IPS DF 4.7 (cell line): ENCODE data around the gene MEGF8.

Experiments
- DNase-seq: peaks from one replicate; pipeline ENCODE4 v3.0.0-alpha.2; 2013; ENCODE audit warnings: low spot score; ENCODE audit errors: extremely low read depth

The MEGF8 gene

DNA sequence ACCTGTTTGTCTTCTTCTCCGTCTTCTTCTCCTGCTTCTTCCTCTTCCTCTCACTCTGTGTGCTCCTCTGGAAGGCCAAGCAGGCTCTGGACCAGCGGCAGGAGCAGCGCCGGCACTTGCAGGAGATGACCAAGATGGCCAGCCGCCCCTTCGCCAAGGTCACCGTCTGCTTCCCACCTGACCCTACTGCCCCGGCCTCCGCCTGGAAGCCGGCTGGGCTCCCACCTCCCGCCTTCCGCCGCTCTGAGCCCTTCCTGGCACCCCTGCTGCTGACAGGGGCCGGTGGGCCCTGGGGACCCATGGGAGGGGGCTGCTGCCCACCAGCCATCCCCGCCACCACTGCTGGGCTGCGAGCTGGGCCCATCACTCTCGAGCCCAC is 50.7 kb downstream of the MEGF8 start:
- no peak for DNase-seq

DNA sequence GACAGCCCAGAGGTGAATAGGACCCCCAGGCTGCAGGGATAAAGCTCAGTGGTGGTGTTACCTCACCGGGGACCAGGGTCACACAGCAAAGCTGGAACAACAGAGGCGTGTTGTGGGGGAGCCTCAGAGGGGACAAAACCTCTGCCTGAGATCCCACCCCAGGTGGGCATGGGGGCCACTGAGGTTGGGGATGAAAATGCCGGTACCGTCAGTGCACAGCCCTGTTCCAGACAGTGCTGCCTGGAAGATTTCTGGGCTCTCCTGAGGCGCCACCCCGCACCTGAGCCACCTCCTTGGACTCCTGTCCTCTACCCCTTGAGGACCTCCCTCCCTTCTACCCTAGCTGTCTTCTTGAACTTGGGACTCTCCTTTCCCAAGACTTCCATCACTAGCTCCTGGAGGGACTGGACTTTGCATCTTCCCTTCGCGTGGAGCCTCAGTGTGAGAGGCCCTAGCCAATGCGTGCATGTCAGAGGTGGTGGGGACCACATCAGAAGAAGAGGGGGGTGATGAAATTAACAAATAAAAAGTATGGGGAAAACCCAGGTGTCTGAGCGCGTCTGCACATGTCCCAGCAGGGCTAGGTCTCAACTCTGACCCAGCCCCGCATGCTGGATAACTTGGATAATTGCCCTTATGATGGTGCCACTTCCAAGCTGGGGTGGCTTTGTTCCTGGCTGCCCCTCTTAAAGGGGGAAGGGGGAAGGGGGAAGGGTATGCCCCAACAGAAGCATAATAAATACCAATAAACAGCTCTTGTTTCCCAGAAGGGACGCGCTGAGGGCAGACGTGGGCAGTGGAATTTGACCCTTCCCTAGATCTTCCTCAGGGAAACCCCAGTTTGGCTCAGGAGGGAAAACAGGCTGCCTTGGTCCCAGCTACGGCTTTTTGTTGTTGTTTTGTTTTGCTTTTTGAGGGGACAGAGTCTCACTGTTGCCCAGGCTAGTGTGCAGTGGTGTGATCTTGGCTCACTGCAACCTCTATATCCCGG is 53.1 kb downstream of the MEGF8 start:
- DNase-seq = no peak

DNA sequence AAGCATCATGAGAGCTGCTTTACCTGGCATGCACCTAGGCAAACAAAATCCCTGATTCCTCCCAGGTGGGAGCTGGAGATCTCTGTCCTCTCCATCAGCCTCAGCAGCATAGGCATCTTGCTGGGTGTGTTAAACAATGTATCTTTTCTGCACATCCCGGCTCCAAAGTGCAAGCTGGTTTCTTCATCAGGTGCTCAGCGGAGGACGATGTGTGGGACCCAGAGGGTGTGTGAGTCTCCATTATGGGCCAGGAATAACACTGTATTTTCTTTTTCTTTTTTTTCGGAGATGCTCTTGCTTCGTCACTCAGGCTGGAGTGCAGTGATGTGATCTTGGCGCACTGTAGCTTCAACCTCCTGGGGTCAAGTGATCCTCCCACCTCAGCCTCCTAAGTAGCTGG is 54.7 kb downstream of the MEGF8 start:
- no peak for DNase-seq

DNA sequence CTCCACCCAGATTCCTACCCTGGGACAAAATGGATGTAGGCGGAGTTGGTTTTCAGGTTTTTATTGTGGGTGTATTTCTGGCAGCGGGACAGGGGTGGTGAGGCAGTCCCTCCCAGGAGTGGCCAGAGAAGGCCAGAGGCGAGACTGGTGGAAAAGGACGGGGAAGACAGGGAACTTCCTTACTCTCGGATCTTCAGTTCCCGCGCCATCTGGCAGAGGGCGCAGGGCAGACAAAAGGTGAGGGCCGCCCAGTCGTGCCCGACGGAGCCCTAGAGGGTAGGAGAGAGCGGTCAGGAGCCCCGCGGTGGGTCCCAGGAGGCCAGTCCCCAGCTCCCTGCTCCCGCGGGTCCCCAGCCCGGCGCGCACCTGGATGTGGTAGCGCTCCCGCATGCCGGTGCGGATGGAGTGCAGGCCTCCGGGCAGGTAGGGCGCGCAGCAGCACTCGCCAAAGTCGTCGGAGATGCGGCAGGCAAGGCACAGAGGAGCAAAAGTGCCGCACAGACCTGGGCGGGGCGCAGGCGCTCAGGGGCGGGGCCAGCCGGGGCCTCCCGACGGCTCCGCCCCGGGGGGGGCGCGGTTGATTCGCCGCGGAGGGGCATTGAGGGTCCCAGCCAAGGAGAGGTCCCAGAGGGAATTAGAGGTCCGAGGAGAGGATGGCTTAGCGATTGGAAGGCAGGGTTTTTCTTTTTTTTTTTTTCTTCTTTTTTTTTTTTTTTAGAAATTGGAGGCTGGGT is 61.7 kb downstream of the MEGF8 start:
- DNase-seq = no peak

DNA sequence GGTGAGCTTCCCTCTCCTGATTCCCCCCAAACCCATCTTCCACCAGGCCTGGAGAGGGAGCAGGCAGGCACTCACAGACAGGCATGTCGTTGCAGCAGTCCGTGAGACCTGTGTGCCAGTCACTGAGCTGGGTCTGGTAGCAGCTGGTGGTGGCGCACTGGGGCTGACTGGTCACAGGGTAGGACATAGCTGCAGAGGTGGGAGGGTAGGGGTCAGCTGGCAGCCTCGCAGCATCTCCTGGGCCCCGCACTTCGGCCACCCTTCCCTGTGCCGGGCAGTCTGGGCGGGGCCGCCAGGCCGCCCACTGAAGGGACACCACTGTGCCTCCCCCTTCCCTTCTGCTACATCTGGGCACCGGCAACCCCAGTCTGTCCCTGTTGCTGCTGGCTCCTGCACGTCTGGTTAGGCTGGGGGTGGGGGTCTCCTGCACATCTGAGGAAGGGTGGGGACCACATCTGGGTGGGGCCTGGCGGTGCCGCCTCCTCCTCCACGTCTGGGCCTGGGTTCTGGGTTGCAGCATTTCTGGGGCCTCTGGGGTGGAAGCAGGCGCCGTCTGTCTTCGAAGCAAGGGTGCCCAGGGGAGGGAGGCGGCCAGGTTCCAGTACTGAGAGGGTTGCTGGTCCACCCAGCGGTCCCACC is 63.5 kb downstream of the MEGF8 start:
- no peak for DNase-seq

DNA sequence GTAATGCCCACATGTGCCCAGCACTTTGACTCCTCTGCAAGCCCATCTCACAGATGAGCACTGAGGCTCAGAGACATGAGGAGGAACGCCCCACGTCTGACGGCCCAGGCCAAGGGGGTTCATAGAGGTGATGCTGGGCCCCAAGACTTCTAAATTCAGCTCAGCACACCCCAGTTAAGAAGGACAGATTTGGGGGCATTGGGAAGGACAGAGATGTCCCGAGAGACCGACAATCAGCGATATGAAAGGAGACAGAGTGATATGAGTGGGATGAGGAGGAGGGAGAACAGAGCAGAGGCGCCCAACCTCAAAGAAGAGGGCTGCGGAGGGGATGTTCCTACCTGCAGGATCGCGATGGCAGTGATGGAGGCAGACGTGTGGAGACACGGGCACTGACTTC is 64.5 kb downstream of the MEGF8 start, which contains the start of gene CNFN:
Gene CNFN (minus strand): TSS at position 399 of the 400 bp plus-strand sequence. CDS start 1,260 bp downstream, outside the sequence.
- DNase-seq = no peak

DNA sequence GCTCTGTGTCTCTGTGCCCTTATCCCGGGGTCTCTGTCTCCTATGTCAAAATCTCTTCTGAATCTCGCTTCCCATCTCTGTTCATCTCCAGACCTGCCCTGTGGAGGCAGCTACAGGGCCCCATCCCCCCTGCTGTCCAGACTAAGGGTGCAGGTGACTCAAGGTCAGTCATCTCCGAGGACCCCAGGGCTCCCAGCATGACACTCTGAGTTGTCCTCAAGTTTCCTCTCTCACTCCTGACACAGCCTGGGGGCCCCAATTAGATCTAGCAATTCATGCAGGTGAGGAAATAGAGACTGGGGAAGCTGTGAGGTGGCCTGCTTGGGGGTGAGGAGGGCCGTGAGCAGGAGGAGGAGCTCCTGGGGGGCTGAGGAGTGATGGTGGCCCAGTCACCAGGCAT is 66.7 kb downstream of the MEGF8 start:
- no peak for DNase-seq

DNA sequence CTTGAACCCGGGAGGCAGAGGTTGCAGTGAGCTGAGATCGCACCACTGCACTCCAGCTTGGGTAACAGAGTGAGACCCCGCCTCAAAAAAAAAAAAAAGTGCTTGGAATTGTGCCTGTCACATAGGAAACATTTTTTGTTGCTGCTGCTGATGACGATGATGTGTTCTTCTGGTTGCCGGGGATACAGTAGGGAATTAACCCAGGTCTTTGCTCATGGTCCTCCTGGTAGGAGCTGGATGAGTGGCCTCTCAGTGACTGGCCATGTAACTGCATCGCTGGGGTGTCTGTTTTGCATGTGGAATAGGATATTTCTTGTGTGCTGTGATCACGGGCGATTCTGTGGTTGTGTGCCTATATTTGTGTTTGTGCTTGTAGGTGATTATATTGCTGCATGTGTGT is 69.3 kb downstream of the MEGF8 start:
- DNase-seq = no peak

DNA sequence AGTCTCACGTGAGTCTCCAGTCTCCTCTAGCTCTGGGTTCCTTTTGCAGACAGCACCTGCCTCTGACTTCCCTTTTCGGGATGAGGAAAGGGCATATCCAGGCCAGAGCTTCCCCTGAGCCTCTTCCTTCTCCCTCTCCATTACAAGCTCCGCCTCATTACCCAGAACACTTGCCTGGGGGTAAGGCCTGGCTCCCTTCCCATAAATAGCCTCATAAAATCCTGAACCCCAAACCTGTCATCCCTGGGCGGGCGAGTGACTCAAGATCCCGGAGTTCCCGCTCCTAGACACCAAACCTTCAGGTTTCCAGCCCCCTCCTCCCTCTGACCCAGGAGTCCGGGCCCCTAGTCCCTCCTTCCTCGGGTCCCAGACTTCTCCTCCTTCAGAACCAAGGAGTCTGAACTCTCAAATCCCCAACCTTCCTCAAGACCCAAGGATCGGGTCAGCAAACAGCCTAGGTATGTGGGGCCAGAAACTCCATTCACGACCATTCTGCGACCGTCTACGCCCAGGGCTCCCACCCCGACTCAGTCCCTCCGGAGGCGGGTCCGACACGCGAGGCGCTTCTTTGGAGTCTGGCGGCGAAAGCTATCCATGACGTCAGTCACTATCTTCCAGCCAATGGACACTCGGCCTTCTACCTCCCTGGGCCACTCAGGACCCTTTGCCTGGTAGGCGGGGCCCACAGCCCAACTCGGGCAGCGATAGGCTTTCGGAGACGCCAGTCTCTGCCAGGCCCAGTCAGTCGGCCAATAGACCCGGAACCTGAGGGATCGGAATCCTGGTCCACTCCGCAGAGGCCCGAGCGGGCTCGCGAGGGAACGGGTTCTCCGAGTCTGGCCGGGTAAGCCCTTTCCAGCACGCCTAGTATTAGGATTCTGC is 71.2 kb downstream of the MEGF8 start:
- DNase-seq = peak; percentile 98

DNA sequence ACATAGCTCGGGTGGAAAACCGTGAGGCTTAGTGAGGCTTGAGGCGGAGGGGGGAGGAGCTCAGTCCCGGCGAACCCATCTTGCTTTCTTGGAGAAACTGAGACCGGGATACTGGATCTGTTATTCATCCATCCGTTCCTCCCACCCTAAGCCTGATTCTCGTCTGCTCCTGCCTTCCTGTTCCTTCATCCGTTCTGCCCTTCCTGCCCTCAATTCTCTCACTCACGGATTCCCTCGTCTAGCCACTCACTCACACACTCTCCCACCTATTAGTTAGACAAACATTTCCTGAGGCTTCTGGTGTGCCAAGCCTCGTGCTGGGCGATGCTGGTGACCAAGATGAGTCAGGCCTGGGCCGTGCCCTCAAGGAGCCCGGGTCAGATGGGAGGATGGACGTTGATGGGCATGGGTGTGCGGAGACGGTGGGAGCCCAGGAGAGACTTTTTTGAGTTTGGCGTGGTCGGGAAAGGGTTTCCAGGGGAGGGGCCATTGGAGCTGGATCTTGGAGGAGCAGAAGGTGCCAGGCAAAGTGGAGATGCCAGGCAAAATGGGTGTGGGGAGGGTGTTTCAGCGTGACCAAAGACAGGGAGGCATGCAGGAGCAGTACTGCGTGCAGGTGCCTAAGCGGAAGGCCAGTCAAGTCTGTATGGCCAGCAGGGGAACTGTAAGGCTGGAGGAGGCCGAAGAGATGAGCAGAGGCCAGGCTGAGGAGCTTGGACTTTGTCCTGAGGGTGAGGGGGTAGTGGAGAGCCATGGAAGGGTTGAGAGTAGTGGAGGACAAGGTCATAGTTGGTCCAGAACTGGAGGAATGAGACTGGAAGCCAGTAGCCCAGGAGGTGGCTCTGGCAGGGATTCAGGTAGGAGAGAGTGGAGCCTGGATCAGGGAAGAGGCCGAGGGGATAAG is 72.1 kb downstream of the MEGF8 start:
- no peak for DNase-seq

DNA sequence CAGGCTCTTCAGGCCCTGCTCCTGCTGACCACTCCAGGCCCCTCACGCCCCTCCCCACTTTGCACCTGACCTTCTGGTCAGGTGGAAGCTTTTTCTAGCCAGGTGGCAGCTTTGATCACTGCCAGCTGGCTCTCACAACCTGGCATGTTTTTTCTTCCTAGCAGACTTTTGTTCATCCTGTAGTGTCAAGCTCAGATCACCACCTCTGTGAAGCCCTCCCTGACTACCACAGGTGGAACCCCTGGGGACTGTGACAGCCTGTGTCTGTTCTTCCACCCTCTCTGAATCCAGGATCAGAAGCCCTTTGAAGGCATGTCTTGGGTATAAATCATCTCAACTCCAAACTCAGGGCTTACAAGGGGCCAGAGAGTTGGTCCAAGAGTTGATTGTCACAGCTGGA is 75.0 kb downstream of the MEGF8 start:
- DNase-seq = no peak

DNA sequence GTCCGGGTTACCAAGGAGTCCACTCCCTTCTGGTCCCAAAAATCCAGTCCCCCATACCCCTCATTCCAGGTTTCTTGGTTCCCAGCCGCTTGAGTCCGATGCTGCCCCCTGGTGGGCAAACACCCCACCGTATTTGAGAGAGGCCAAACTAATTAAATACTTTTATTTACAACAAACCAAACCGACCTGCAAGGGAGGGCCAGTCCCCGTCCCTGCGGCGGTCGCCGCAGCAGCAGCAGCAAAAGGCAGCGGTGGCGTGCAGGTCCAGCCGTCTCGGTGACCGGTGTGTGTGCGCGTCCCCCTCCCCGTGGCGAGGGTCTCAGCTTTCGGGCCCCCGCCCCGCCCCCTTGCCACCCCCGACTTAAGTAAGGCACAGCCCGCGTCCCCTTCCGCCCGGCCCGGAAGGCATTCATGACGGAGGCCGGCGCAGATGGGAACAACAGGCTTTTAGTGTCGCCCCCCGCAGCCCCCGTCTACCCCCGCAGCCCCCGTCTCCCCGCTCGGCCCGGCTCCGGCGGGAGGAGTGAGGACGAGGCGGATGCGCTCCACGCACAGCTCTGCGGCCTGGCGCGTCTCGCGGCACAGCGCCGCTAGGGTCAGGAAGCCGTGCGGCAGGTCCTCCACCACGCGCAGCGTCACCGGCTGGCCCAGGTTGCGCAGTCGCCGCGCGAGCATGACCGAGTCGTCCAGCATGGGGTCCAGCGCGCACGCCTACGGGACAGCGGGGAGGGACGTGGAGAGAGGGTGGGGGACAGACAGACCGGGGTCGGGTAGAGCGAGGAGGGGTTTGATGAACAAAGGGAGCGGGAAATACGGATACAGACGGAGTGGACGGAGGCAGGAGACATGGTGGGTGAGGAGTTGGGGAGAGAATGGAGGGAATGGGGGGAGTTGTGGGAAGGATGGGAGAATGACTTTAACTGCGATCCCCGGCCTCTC is 76.2 kb downstream of the MEGF8 start:
- no peak for DNase-seq

DNA sequence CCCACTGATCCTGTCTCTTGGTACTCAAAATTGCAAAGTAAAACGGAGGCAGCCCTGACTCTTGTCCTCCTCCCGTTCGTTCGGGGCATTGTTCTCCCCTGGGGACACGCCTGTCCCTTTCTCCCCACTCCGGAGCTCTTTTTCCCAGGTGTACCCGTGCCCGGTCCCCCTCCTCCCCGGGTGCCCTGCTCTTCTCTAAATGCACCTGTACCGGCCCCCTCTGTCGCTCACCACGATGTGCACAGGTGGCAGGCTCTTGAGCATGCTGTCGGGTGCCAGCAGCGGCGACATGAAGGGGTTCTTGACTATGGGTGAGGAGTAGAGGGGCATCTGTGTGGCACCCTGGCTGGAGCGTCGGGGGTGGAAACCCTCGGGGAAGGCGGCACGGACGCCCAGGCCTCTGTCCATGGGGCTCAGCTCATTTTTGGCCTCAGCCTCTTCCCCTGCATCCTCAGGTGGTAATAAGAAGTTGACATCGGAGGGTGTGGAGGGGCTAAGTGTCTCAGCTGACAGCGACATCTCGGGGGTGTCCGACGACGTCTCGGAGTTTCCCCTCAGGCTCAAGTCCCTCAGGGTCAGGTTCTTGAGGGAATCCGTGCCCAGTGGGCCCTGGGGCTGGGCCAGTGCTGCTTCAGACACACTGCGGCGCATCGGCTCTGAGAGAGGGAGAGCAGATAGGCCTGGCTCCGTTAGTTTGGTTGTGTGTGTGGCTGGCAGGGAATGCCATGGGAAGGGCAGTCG is 77.1 kb downstream of the MEGF8 start:
- no peak for DNase-seq

DNA sequence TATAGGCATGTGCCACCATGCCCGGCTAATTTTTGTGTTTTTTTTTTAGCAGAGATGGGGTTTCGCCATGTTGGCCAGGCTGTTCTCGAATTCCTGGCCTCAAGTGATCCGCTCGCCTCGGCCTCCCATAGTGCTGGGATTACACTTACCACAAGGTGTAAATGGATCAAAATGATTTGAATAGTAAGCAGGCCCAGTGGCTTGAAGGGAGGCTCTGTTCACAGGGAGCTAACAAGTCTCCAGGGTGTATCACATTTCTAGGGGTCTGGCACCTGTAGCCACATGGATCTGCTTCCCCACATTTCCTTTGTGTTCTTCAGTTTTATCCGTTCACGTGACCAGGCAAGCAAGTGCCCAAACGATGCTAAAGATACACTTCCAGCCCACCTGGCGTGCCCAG is 78.2 kb downstream of the MEGF8 start:
- no peak for DNase-seq

DNA sequence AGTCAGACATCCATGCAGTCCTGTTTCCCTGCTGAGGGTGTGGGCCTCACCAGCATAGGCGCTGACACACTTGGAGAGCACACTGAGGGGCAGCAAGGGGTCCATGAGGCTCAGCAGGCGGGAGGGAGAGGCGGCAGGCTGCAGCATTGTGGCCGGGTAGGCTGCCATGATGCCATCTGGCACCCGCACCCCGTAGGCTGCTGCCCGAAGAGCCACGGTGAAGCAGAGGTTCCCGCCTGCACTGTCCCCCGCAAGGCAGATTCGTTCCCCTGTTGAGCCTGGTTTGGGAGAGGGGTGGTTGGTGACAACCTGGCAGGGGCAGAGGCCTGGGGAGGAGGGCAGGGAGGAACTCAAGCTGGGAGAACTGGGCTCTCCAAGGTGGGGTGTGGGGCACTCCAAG is 80.7 kb downstream of the MEGF8 start:
- no peak for DNase-seq

DNA sequence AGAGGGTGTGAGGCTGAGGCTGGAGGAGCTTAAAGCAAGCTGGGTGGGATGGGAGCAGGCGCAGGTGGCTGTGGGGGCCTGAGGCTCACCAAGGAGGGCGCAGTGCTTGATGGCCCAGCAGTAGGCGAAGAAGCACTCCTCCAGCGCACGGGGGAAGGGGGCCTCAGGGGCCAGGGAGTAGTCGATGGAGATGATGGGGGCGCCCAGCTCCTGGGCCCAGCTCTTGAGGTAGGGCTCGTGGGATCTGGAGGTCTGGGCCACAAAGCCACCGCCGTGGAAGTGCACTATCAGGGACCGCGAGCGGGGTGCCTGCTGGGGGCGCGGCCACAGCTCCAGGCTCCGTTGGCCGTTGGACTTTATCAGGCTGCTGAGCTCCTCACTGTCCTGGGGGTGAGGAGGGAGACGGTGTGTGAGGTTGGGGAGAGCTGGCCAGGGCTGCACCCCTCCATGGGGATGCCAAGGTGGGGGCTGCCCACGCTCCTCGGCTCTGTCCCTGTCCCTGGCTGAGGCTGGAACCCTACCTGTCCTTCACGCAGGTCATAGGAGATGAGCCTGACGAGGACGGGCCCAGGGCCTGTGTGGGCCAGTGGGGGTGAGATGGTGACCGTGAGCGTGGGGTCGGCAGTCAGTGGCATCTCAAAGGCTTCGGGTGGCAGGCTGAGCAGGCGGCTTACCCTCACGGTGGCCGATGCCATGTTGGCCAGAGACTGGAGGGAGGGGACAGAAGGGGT is 81.8 kb downstream of the MEGF8 start:
- no peak for DNase-seq

DNA sequence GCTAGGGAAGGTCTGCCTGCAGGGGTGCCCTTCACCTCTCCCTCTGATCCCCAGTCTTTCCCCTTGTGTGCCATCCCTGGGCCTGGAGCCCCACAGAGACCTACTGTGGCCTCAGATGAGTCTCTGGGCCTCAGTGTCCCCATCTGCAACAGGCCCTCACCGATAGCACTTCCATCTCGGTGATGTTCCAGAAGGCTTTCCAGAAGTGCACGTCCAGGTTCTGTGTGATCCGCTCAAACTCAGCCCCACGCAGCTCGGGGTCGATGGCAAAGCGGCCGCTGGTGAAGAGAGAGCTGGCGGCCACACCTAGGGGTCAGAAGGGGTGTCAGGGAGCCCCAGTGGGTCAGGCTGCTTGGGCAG is 82.4 kb downstream of the MEGF8 start:
- DNase-seq = no peak

DNA sequence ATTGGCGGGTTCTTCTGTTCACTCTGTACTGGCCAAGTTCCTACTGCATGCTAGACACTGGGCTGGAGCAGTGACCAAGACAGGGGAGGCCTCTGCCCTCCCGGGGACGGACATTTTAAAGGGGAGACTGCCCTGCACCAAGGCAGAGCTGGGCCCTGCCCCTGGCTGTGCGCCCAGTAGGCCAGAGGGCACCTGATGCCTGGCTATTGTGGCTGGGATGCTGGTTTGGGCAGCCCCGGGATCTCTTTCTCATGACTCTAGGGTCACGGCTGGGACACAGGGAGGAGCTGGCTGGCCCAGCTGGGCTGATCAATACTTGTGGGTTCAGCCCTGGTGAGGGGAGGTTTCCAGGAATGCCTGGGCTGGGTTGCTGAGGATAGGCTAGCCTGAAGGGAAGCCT is 84.0 kb downstream of the MEGF8 start:
- DNase-seq = no peak
